ENCODE data around the gene EN2. TPM values are rescaled to one million over a fixed set of nuclear protein-coding genes. Genes with fewer than 3 reads are reported as not detected.

EN2 gene
- total and polyA plus RNA-seq, 2 of the 4 experiments (the other 2 are of a cell fraction): not detected

GRCh38 chr7:155461631-155462030 lies 3.7 kb downstream of the EN2 start:
- no peak for TF ChIP-seq MXI1 (IDR thresholded peaks at IDR 0.05; ENCODE audit: borderline replicate concordance, low read depth, low read length)
- no peak for TF ChIP-seq FOS (IDR thresholded peaks at IDR 0.05; ENCODE audit: low read depth, low read length)
- intact Hi-C loops (cut with micrococcal nuclease) (no loop called here), dilution Hi-C loops (cut with HindIII; ENCODE audit: low sequenced_read_pairs, unreplicated experiment) (no loop called here), in situ Hi-C loops (cut with MboI; ENCODE audit: low sequenced_read_pairs) (no loop called here)
- H3K9me3 ChIP-seq (ENCODE audit: control insufficient read depth, insufficient read depth, low read length): peaks cover 3% of the 10 kb centered on the region; the same call in 1 of the 2 replicates
- no peak overlapping the region for H2BK5ac ChIP-seq (ENCODE audit: low read depth, low read length, poor library complexity, severe bottlenecking)
- H3K79me1 ChIP-seq (ENCODE audit: low read depth in 1 of 2, low read length in 2 of 2): no peaks in the 10 kb centered on the region
- no peaks in the 10 kb centered on the region for H3K4me1 ChIP-seq (ENCODE audit: control insufficient read depth, insufficient read depth, low read length)
- H3K9me1 ChIP-seq (ENCODE audit: insufficient read depth, low read length): no peaks in the 10 kb centered on the region; the same call in 1 of the 2 replicates
- H3K36me3 ChIP-seq (ENCODE audit: control insufficient read depth, insufficient read depth, low read length): no peaks in the 10 kb centered on the region
- no peak overlapping the region for H3K4me2 ChIP-seq (ENCODE audit: low read depth, low read length)
- CTCF ChIA-PET: no interaction called here
- H3K27me3 ChIP-seq (ENCODE audit: control insufficient read depth, insufficient read depth, low read length): peaks cover 85% of the 10 kb centered on the region
- H4K8ac ChIP-seq (ENCODE audit: low read depth in 2 of 2, low read length in 2 of 2): no peak overlapping the region
- no CpG with 5 or more reads among the region's 3 CpGs for WGBS, 2 experiments (ENCODE audit: extremely low coverage in 2 of 2, insufficient read length in 1 of 2)
- no peak overlapping the region for H2AK9ac ChIP-seq (replicated peaks; ENCODE audit: low read depth, low read length, poor library complexity)
- no peak overlapping the region for H3K23ac ChIP-seq (ENCODE audit: low read depth, low read length)
- H2BK120ac ChIP-seq (ENCODE audit: low read depth, low read length): no peak overlapping the region
- H2BK20ac ChIP-seq (ENCODE audit: low read depth, low read length): no peak overlapping the region
- H2BK15ac ChIP-seq (ENCODE audit: low read depth, low read length): no peak overlapping the region
- POLR2A ChIA-PET (ENCODE audit: unreplicated experiment): no interaction called here
- H4K20me1 ChIP-seq (ENCODE audit: insufficient read depth, low read length): no peaks in the 10 kb centered on the region
- no peak overlapping the region for H3K9ac ChIP-seq (ENCODE audit: low read depth, low read length)
- DNase-seq (no peak), ATAC-seq (ENCODE audit: low read depth) (no peak)
- H4K5ac ChIP-seq (ENCODE audit: low read depth, low read length): no peak overlapping the region
- H3K14ac ChIP-seq (replicated peaks; ENCODE audit: low read depth, low read length): no peak overlapping the region
- BruUV-seq (replicated peaks): no TSS peak
- H3K4me3 ChIP-seq (ENCODE audit: insufficient read depth, low read depth, low read length): no peak overlapping the region
- H3K27ac ChIP-seq (ENCODE audit: insufficient read depth, low read length): no peak overlapping the region
- no peak overlapping the region for H3K18ac ChIP-seq (ENCODE audit: low read depth, low read length)
- H2AK5ac ChIP-seq (ENCODE audit: low read depth, low read length): no peak overlapping the region
- H4K91ac ChIP-seq (ENCODE audit: insufficient read depth, low read depth, low read length): no peak overlapping the region
- no peak overlapping the region for H3K4ac ChIP-seq (ENCODE audit: low read depth, low read length)
- no peak overlapping the region for H2AFZ ChIP-seq (replicated peaks; ENCODE audit: low read length, poor library complexity)
- no peak overlapping the region for H3K56ac ChIP-seq (ENCODE audit: extremely low read depth, insufficient read depth, low read length)
